HepG2 (cell line): ENCODE measurements around the gene EPB41. TPM values are rescaled to one million over a fixed set of nuclear protein-coding genes. Genes with fewer than 3 reads are reported as not detected.

Source experiments
- KAT7 ChIP-seq: IDR thresholded peaks from 2 replicates; pipeline ENCODE4 v1.6.1; 2018; ENCODE audit warnings: borderline replicate concordance, missing compliant biosample characterization
- KMT2A ChIP-seq: sonication (generic); formaldehyde crosslinking; IDR thresholded peaks from 2 replicates; pipeline ENCODE4 v1.4.0; 2020; ENCODE audit warnings: missing genetic modification reagents
- NPAS2 ChIP-seq: sonication (generic); formaldehyde crosslinking; IDR thresholded peaks from 2 replicates; pipeline ENCODE4 v1.8.0; 2022; ENCODE audit warnings: mild to moderate bottlenecking, missing genetic modification reagents, borderline replicate concordance
- SOX13 ChIP-seq, 3 experiments: fragments of 450-650 bp in 1 of 3; sonication (generic) in 1 of 3; formaldehyde crosslinking in 1 of 3; IDR thresholded peaks in 2 of 3; conservative IDR thresholded peaks in 1 of 3; 2 replicates each; pipeline versions ENCODE4 v1.5.0 to v1.6.1; 2016 to 2020; ENCODE audit warnings: antibody characterized with exemption in 1 of 3, mild to moderate bottlenecking in 1 of 3, missing compliant biosample characterization in 1 of 3, missing genetic modification reagents in 1 of 3, moderate library complexity in 1 of 3
- XRCC5 ChIP-seq: fragments of 200-400 bp; formaldehyde crosslinking; optimal IDR thresholded peaks from 2 replicates; pipeline ENCODE3; 2017; ENCODE audit warnings: mild to moderate bottlenecking, low read length
- ZC3H13 ChIP-seq: sonication (generic); formaldehyde crosslinking; IDR thresholded peaks from 2 replicates; pipeline ENCODE4 v1.8.1; 2023; ENCODE audit warnings: mild to moderate bottlenecking, missing genetic modification reagents, moderate library complexity
- ZFY ChIP-seq: sonication (generic); formaldehyde crosslinking; IDR thresholded peaks from 2 replicates; pipeline ENCODE4 v1.4.0; 2020; ENCODE audit warnings: missing genetic modification reagents
- ZKSCAN1 ChIP-seq: fragments of 150-350 bp; IDR thresholded peaks from 2 replicates; pipeline ENCODE4 v1.6.1; 2014; ENCODE audit warnings: low read length
- ZNF639 ChIP-seq: conservative IDR thresholded peaks from 2 replicates; pipeline ENCODE4 v1.6.1; 2018; ENCODE audit warnings: missing genetic modification reagents
- polyA plus RNA-seq, 8 experiments: library from polyadenylated mRNA; depleted of rRNA in 3 of 8; stranded (reverse) in 7 of 8; unstranded in 1 of 8; fragments of >200 nt; fragmentation: Illumina TruSeq in 4 of 8; extraction: Trizol in 4 of 8; gene quantifications; 2 replicates each; pipeline versions ENCODE4 v1.2.1 to v1.2.3, GENCODE V29; 2011 to 2016; ENCODE audit warnings: low read depth in 4 of 8, missing spikeins in 1 of 8, mixed read lengths in 1 of 8; ENCODE audit not compliant: insufficient read depth in 1 of 8
- total RNA-seq, 5 experiments: library from RNA; depleted of rRNA; stranded (reverse); fragments of >200 nt; fragmentation: Illumina TruSeq; extraction: Trizol; gene quantifications; 2 replicates each; pipeline ENCODE4 v1.2.3, GENCODE V29; 2016; ENCODE audit warnings: low read depth in 1 of 5
- TF ChIP-seq, protein P1 (sequence below): sonication (generic); formaldehyde crosslinking; IDR thresholded peaks from 2 replicates; pipeline ENCODE4 v1.4.0; 2020; ENCODE audit warnings: mild to moderate bottlenecking, missing genetic modification reagents
- TF ChIP-seq, protein P2 (sequence below): sonication (generic); formaldehyde crosslinking; IDR thresholded peaks from 2 replicates; pipeline ENCODE4 v1.8.0; 2023; ENCODE audit warnings: mild to moderate bottlenecking, missing genetic modification reagents
- TF ChIP-seq, protein P3 (sequence below): sonication (generic); formaldehyde crosslinking; IDR thresholded peaks from 2 replicates; pipeline ENCODE4 v1.5.1; 2020; ENCODE audit warnings: mild to moderate bottlenecking, missing genetic modification reagents

EPB41 gene
- total and polyA plus RNA-seq, 2 of the 13 experiments (the other 11 are each of a cell fraction or from before 2014, with no cell fraction given): 34.5 to 46.7 TPM

DNA sequence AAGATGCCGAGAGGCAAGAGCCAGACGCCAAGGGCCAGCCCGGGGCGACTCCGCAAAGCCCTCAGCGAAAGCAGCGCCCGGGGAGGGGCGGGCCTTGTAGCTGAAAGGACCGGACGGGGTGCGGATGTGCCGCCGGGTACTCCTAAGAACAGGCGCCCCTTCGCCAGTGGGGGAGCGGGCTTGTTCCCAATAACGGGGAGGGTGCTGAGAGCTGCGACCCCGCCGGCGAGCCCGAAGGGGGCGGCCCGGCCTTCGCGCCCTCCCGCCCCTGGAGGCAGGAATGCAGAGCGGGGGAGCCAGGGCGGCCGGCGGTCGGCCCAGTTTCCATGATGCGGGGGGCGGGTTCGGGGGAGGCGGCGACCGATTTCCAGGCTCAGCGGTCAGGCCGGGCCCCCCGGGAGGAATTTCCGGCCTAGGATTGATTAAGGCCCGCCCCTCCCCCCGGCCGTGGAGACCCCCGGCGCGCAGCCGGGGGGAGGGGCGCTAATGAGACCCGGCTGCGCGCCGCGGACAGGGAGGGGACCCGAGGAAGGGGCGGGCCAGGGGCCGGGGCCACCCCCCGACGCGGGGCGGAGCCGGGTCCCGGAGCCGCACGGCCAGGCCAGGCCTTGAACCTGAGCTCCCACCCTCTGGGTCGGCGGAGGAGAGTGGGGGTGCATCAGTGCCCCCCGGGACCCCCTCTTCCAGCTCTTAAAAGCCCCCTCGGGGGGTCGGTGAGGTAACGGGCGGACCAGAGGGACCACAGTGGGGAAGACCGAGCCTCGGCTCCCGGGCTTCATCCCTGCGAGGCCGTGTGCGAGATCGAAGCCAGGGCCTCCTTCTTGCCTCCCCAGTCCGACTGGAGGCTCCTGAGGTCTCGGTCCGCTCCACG, 210.2 kb downstream of the EPB41 start (continued):
- TF ChIP-seq, protein P1, sequence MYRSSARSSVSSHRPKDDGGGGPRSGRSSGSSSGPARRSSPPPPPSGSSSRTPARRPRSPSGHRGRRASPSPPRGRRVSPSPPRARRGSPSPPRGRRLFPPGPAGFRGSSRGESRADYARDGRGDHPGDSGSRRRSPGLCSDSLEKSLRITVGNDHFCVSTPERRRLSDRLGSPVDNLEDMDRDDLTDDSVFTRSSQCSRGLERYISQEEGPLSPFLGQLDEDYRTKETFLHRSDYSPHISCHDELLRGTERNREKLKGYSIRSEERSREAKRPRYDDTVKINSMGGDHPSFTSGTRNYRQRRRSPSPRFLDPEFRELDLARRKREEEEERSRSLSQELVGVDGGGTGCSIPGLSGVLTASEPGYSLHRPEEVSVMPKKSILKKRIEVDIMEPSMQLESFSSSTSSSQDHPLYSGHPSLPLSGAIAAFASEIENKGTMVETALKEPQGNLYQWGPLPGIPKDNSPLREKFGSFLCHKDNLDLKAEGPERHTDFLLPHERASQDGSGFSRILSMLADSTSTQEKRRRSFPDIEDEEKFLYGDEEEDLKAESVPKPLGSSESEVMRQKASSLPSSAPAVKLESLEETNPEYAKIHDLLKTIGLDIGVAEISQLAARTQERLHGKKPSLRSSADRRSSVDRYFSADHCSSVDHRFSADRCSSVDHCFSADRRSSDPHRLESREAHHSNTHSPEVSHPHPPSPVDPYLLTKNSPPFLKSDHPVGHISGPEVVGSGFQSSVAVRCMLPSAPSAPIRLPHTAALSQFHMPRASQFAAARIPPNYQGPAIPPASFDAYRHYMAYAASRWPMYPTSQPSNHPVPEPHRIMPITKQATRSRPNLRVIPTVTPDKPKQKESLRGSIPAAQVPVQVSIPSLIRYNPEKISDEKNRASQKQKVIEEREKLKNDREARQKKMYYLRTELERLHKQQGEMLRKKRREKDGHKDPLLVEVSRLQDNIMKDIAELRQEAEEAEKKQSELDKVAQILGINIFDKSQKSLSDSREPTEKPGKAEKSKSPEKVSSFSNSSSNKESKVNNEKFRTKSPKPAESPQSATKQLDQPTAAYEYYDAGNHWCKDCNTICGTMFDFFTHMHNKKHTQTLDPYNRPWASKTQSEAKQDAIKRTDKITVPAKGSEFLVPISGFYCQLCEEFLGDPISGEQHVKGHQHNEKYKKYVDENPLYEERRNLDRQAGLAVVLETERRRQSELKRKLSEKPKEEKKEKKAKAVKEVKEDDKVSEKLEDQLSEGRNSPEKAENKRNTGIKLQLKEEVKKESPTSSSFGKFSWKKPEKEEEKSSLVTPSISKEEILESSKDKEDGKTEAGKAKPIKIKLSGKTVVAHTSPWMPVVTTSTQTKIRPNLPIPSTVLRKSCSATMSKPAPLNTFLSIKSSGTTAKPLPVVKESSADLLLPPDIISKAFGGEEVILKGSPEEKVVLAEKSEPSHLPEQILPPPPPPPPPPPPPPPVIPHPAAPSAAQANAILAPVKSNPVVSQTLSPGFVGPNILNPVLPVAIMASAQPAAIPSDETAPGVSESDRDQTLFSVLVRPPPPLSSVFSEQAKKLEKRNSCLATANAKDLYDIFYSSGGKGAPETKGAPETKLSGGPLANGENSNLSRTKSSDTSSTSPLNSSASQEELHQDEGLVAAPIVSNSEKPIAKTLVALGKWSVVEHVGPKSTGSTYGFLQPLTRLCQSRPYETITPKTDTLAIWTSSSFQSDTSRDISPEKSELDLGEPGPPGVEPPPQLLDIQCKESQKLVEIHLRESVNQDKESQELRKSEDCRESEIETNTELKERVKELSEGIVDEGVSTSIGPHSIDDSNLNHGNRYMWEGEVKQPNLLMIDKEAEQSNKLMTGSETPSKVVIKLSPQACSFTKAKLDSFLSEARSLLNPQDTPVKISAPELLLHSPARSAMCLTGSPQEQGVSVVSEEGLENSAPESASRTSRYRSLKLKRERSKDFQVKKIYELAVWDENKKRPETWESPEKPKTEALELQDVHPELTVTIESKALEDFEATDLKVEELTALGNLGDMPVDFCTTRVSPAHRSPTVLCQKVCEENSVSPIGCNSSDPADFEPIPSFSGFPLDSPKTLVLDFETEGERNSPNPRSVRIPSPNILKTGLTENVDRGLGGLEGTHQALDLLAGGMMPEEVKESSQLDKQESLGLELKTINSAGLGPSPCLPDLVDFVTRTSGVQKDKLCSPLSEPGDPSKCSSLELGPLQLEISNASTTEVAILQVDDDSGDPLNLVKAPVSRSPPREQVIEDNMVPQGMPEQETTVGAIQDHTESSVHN (CRISPR knock-in tag): no peak
- TF ChIP-seq ZKSCAN1: no peak
- no peak; the same call in 1 of the 2 replicates for TF ChIP-seq KAT7 (CRISPR knock-in tag)
- TF ChIP-seq KMT2A (CRISPR knock-in tag): no peak
- TF ChIP-seq SOX13 (IDR thresholded peaks at IDR 0.05): no peak
- no peak for TF ChIP-seq SOX13 (CRISPR knock-in tag; conservative IDR thresholded peaks at IDR 0.05 in 1 of 2, IDR thresholded peaks at IDR 0.05 in 1 of 2)
- TF ChIP-seq ZFY (CRISPR knock-in tag): peak; percentile 57
- TF ChIP-seq NPAS2 (CRISPR knock-in tag): no peak
- TF ChIP-seq, protein P2, sequence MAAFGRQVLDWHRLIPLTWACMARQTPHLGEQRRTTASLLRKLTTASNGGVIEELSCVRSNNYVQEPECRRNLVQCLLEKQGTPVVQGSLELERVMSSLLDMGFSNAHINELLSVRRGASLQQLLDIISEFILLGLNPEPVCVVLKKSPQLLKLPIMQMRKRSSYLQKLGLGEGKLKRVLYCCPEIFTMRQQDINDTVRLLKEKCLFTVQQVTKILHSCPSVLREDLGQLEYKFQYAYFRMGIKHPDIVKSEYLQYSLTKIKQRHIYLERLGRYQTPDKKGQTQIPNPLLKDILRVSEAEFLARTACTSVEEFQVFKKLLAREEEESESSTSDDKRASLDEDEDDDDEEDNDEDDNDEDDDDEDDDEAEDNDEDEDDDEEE (CRISPR knock-in tag): no peak
- no peak; the same call in 1 of the 2 replicates for TF ChIP-seq ZC3H13 (CRISPR knock-in tag)
- no peak for TF ChIP-seq ZNF639 (CRISPR knock-in tag)
- TF ChIP-seq XRCC5: no peak
- TF ChIP-seq, protein P3, sequence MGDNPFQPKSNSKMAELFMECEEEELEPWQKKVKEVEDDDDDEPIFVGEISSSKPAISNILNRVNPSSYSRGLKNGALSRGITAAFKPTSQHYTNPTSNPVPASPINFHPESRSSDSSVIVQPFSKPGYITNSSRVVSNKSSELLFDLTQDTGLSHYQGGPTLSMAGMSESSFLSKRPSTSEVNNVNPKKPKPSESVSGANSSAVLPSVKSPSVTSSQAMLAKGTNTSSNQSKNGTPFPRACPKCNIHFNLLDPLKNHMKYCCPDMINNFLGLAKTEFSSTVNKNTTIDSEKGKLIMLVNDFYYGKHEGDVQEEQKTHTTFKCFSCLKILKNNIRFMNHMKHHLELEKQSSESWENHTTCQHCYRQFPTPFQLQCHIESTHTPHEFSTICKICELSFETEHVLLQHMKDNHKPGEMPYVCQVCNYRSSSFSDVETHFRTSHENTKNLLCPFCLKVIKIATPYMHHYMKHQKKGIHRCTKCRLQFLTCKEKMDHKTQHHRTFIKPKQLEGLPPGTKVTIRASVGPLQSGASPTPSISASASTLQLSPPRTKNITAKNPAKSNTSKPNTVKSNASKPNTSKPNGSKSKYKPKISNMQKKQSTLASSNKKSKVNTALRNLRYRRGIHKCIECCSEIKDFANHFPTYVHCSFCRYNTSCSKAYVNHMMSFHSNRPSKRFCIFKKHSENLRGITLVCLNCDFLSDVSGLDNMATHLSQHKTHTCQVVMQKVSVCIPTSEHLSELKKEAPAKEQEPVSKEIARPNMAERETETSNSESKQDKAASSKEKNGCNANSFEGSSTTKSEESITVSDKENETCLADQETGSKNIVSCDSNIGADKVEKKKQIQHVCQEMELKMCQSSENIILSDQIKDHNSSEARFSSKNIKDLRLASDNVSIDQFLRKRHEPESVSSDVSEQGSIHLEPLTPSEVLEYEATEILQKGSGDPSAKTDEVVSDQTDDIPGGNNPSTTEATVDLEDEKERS: no peak
